ENCODE data around the gene TMEM45B.

DNA sequence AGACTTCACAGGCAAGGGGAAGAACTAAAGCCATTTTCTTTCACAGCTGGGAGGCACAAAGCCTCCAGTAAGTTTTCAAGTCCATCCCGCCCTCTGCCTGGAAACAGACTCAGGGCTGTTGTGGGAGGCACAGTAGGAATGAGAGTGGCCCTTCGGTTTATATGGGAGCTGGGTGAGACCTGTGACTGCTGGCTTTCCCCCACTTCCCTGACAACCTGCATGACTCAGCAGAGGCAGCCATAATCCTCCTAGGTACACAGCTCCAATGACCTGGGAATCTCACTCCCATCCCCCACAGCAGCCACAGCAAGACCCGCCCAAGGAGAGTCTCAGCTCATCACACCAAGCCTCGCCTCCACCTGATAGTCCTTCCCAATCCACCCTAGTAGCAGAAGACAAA lies 12.1 kb upstream of the TMEM45B start:
- TF ChIP-seq EZH2 (IDR thresholded peaks at IDR 0.05) (no peak), POLR2AphosphoS5 (IDR thresholded peaks at IDR 0.05; ENCODE audit: borderline replicate concordance, low read depth, low read length) (no peak), FOXP2 (optimal IDR thresholded peaks at IDR 0.05; ENCODE audit: control extremely low read depth, extremely low read length, insufficient read depth) (no peak)
